Measurements from ENCODE around the gene BBS9. TPM values are rescaled to one million over a fixed set of nuclear protein-coding genes. Genes with fewer than 3 reads are reported as not detected.

Gene BBS9
- total RNA-seq, 2 experiments from 2014 or later = 6.0 to 7.7 TPM

- H3K4me3 Mint-ChIP-seq = no peak overlapping the region
- no peak overlapping the region for H3K27ac Mint-ChIP-seq
- ChIA-PET CTCF (no interaction called here), POLR2A (no interaction called here)
- H3K27me3 Mint-ChIP-seq = no peaks in the 10 kb centered on the region
- peaks cover 8% of the 10 kb centered on the region for H3K36me3 Mint-ChIP-seq (ENCODE audit: low read depth)
- H3K4me1 Mint-ChIP-seq (ENCODE audit: low read depth) = no peaks in the 10 kb centered on the region
- no peaks in the 10 kb centered on the region for H3K9me3 Mint-ChIP-seq
- ATAC-seq = no peak
- no peak for TF ChIP-seq CTCF (IDR thresholded peaks at IDR 0.05)
- DNase-seq = no peak
- intact Hi-C loops (cut with micrococcal nuclease) = no loop called here
These were observed 421.0 kb downstream of the BBS9 start for GRCh38 chr7:33550363-33550762.

GRCh38 chr7:33550979-33551378 is 421.6 kb downstream of the BBS9 start:
- H3K9me3 Mint-ChIP-seq = no peaks in the 10 kb centered on the region

GRCh38 chr7:33554046-33554445 is 424.7 kb downstream of the BBS9 start:
- H3K4me3 Mint-ChIP-seq = no peak overlapping the region
- no peaks in the 10 kb centered on the region for H3K36me3 Mint-ChIP-seq (ENCODE audit: low read depth)
- no peak for ATAC-seq
- CTCF ChIA-PET = no interaction called here
- intact Hi-C loops (cut with micrococcal nuclease) = no loop called here
- POLR2A ChIA-PET = no interaction called here
- TF ChIP-seq CTCF (IDR thresholded peaks at IDR 0.05) = no peak
- no peaks in the 10 kb centered on the region for H3K9me3 Mint-ChIP-seq
- DNase-seq = no peak
- H3K4me1 Mint-ChIP-seq (ENCODE audit: low read depth) = no peaks in the 10 kb centered on the region
- H3K27ac Mint-ChIP-seq = no peak overlapping the region
- H3K27me3 Mint-ChIP-seq = no peaks in the 10 kb centered on the region

More at GRCh38 chr7:33550979-33551378, 421.6 kb downstream of the BBS9 start:
- Mint-ChIP-seq H3K27ac (no peak overlapping the region), H3K36me3 (ENCODE audit: low read depth) (peaks cover 8% of the 10 kb centered on the region), H3K27me3 (no peaks in the 10 kb centered on the region), H3K4me1 (ENCODE audit: low read depth) (no peaks in the 10 kb centered on the region), H3K4me3 (no peak overlapping the region)
- TF ChIP-seq CTCF (IDR thresholded peaks at IDR 0.05) = no peak
- CTCF ChIA-PET = no interaction called here
- ATAC-seq (no peak), DNase-seq (no peak)
- POLR2A ChIA-PET = no interaction called here
- intact Hi-C loops (cut with micrococcal nuclease) = no loop called here

- H3K9me3 Mint-ChIP-seq = no peaks in the 10 kb centered on the region
- no peak overlapping the region for H3K27ac Mint-ChIP-seq
- H3K4me3 Mint-ChIP-seq = no peak overlapping the region
- H3K27me3 Mint-ChIP-seq = no peaks in the 10 kb centered on the region
- no peaks in the 10 kb centered on the region for H3K4me1 Mint-ChIP-seq (ENCODE audit: low read depth)
- ChIA-PET CTCF (no interaction called here), POLR2A (no interaction called here)
- no peak for DNase-seq
- intact Hi-C loops (cut with micrococcal nuclease) = no loop called here
- no peak for ATAC-seq
- TF ChIP-seq CTCF (IDR thresholded peaks at IDR 0.05) = no peak
- H3K36me3 Mint-ChIP-seq (ENCODE audit: low read depth) = no peaks in the 10 kb centered on the region
These were observed 425.2 kb downstream of the BBS9 start for GRCh38 chr7:33554576-33554975.

- Mint-ChIP-seq H3K9me3 (no peaks in the 10 kb centered on the region), H3K4me3 (no peak overlapping the region), H3K27me3 (no peaks in the 10 kb centered on the region), H3K36me3 (ENCODE audit: low read depth) (no peaks in the 10 kb centered on the region), H3K4me1 (ENCODE audit: low read depth) (no peaks in the 10 kb centered on the region), H3K27ac (no peak overlapping the region)
- POLR2A ChIA-PET = no interaction called here
- intact Hi-C loops (cut with micrococcal nuclease) = no loop called here
- CTCF ChIA-PET = no interaction called here
- TF ChIP-seq CTCF (IDR thresholded peaks at IDR 0.05) = no peak
- no peak for ATAC-seq
- no peak for DNase-seq
These were observed 427.1 kb downstream of the BBS9 start for GRCh38 chr7:33556472-33556871.
